DND-41 (cell line): Measurements from ENCODE around the gene SRD5A2.

Experiments used
- CTCF ChIP-seq: IDR thresholded peaks from 2 replicates; pipeline ENCODE4 v1.5.1; 2012; ENCODE audit warnings: borderline replicate concordance, low read length, moderate library complexity, mild to moderate bottlenecking; ENCODE audit not compliant: poor library complexity, severe bottlenecking; ENCODE audit errors: extremely low read depth
- EZH2 ChIP-seq: IDR thresholded peaks from 3 replicates; pipeline ENCODE4 v1.6.1; 2012; ENCODE audit warnings: borderline replicate concordance, low read depth, mild to moderate bottlenecking, moderate library complexity, low read length, inconsistent platforms; ENCODE audit not compliant: severe bottlenecking

- TF ChIP-seq CTCF (no peak), EZH2 (no peak)
Observed at GRCh38 chr2:31513553-31513952, 67.2 kb downstream of the SRD5A2 start.
